HEK293 (cell line): ENCODE results near the gene TMEM151B.

Experiments
- CTCF ChIA-PET: fragments of 350-600 bp; formaldehyde crosslinking; extraction: SDS; loops from one replicate; lab custom pipeline; 2021; ENCODE audit warnings: antibody characterized with exemption; lab: Yijun Ruan, JAX
- POLR2A ChIA-PET: fragments of 300-600 bp; formaldehyde crosslinking; extraction: SDS; loops from one replicate; lab custom pipeline; 2020; ENCODE audit warnings: antibody characterized with exemption, inconsistent platforms; lab: Yijun Ruan, JAX
- H3K27ac ChIP-seq: fragments of 200-500 bp; sonication (Bioruptor generic); 2 replicates; pipeline ENCODE4 v1.5.1; 2014; ENCODE audit warnings: low read depth, low read length, control low read depth, inconsistent platforms; ENCODE audit errors: extremely low read depth
- H3K36me3 ChIP-seq, 2 experiments: fragments of 200-500 bp in 1 of 2; sonication (Bioruptor generic) in 1 of 2; 1 replicate in 1 of 2; 2 replicates in 1 of 2; pipeline ENCODE4 v1.5.1; 2014 to 2017; ENCODE audit warnings: inconsistent platforms in 2 of 2, low read length in 2 of 2; ENCODE audit not compliant: control insufficient read depth in 2 of 2, insufficient read depth in 1 of 2
- H3K4me1 ChIP-seq: fragments of 200-500 bp; sonication (Bioruptor generic); 2 replicates; pipeline ENCODE4 v1.5.1; 2014; ENCODE audit warnings: mild to moderate bottlenecking, low read length, inconsistent platforms; ENCODE audit not compliant: control insufficient read depth, insufficient read depth
- H3K4me3 ChIP-seq: 2 replicates; pipeline ENCODE4 v1.5.1; 2011; ENCODE audit warnings: low read depth, mild to moderate bottlenecking, control low read depth, low read length, moderate library complexity
- H3K9me3 ChIP-seq: fragments of 200-500 bp; sonication (Bioruptor generic); 2 replicates; pipeline ENCODE4 v1.5.1; 2014; ENCODE audit warnings: low read depth, low read length, inconsistent platforms; ENCODE audit not compliant: control insufficient read depth, insufficient read depth
- FEZF1 ChIP-seq: fragments of 450-650 bp; formaldehyde crosslinking; IDR thresholded peaks from 2 replicates; pipeline ENCODE4 v1.5.1; 2016; ENCODE audit warnings: missing biosample characterization, missing genetic modification characterization
- GLIS2 ChIP-seq: fragments of 450-650 bp; formaldehyde crosslinking; IDR thresholded peaks from 2 replicates; pipeline ENCODE4 v1.5.1; 2016; ENCODE audit warnings: missing biosample characterization, missing genetic modification characterization
- HOXC10 ChIP-seq: sonication (generic); formaldehyde crosslinking; IDR thresholded peaks from 2 replicates; pipeline ENCODE4 v1.8.1; 2023; ENCODE audit warnings: mild to moderate bottlenecking, missing genetic modification reagents
- KLF9 ChIP-seq: fragments of 450-650 bp; formaldehyde crosslinking; IDR thresholded peaks from 2 replicates; pipeline ENCODE4 v1.5.1; 2016; ENCODE audit warnings: missing biosample characterization, missing genetic modification characterization, low read depth
- SCRT2 ChIP-seq: fragments of 450-650 bp; formaldehyde crosslinking; IDR thresholded peaks from 2 replicates; pipeline ENCODE4 v1.5.1; 2016; ENCODE audit warnings: missing biosample characterization, missing genetic modification characterization
- ZNF394 ChIP-seq: fragments of 450-650 bp; formaldehyde crosslinking; IDR thresholded peaks from 2 replicates; pipeline ENCODE4 v1.5.1; 2016; ENCODE audit warnings: missing biosample characterization, missing genetic modification characterization, mild to moderate bottlenecking, moderate library complexity, borderline replicate concordance
- ZNF549 ChIP-seq: fragments of 450-650 bp; IDR thresholded peaks from 2 replicates; pipeline ENCODE4 v1.5.1; 2018; ENCODE audit warnings: missing biosample characterization, missing genetic modification characterization, mild to moderate bottlenecking, inconsistent platforms, moderate library complexity
- ZNF664 ChIP-seq: fragments of 450-650 bp; formaldehyde crosslinking; IDR thresholded peaks from 2 replicates; pipeline ENCODE4 v1.5.1; 2016; ENCODE audit warnings: missing biosample characterization, missing genetic modification characterization
- ZNF747 ChIP-seq: fragments of 450-650 bp; formaldehyde crosslinking; IDR thresholded peaks from 2 replicates; pipeline ENCODE4 v1.5.1; 2016; ENCODE audit warnings: missing biosample characterization, missing genetic modification characterization
- TF ChIP-seq, protein P1 (sequence below): fragments of 450-650 bp; formaldehyde crosslinking; IDR thresholded peaks from 2 replicates; pipeline ENCODE4 v1.5.1; 2016; ENCODE audit warnings: missing biosample characterization, missing genetic modification characterization
- TF ChIP-seq, protein P2 (sequence below): fragments of 450-650 bp; formaldehyde crosslinking; IDR thresholded peaks from 2 replicates; pipeline ENCODE4 v1.5.1; 2016; ENCODE audit warnings: missing biosample characterization, missing genetic modification characterization, low read depth
- TF ChIP-seq, protein P3 (sequence below): fragments of 450-650 bp; formaldehyde crosslinking; IDR thresholded peaks from 2 replicates; pipeline ENCODE4 v1.5.1; 2017; ENCODE audit warnings: missing biosample characterization, missing genetic modification characterization
- TF ChIP-seq, protein P4 (sequence below): fragments of 450-650 bp; formaldehyde crosslinking; IDR thresholded peaks from 2 replicates; pipeline ENCODE4 v1.5.1; 2016; ENCODE audit warnings: missing biosample characterization, missing genetic modification characterization
- TF ChIP-seq, protein P5 (sequence below): fragments of 450-650 bp; formaldehyde crosslinking; IDR thresholded peaks from 2 replicates; pipeline ENCODE4 v1.5.1; 2016; ENCODE audit warnings: missing biosample characterization, missing genetic modification characterization
- TF ChIP-seq, protein P6 (sequence below): fragments of 450-650 bp; formaldehyde crosslinking; IDR thresholded peaks from 2 replicates; pipeline ENCODE4 v1.5.1; 2016; ENCODE audit warnings: missing biosample characterization, missing genetic modification characterization
- TF ChIP-seq, protein P7 (sequence below): fragments of 450-650 bp; formaldehyde crosslinking; IDR thresholded peaks from 2 replicates; pipeline ENCODE4 v1.5.1; 2016; ENCODE audit warnings: missing biosample characterization, missing genetic modification characterization

The TMEM151B gene

DNA sequence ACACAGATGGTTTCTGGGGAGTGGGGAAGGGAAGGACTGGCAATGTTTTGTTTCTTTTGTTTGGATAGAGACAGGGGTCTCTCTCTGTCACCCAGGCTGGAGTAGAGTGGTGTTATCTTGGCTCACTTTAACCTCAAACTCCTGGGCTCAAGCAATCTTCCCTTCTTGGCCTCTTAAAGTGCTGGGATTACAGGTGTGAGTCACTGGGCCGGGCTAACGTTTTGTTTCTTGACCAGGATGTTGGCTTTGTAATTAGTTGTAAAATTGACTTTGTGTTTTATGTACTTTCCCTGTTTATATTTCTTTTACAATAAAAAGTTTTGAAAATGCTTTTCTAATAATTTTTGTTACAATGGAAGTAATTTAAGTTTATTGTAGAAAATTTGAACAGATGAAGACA, 83.1 kb downstream of the TMEM151B start:
- ChIA-PET CTCF (interaction anchor here (0.6 to 2.1 kb wide), 4 partner anchors 14 to 685 kb away, joined by 3 to 13 read pairs (median 6); no protein-coding TSS in a partner anchor), POLR2A (interaction anchor here (0.7 kb wide), 1 partner anchor 13 kb away, joined by 5 read pairs; no protein-coding TSS in a partner anchor)
- Histone ChIP-seq H3K27ac (no peak overlapping the region), H3K4me1 (peaks cover 3% of the 10 kb centered on the region; the same call in 1 of the 2 replicates), H3K36me3 (no peaks in the 10 kb centered on the region), H3K4me3 (no peak overlapping the region), H3K9me3 (no peaks in the 10 kb centered on the region)
- TF ChIP-seq, protein P1, sequence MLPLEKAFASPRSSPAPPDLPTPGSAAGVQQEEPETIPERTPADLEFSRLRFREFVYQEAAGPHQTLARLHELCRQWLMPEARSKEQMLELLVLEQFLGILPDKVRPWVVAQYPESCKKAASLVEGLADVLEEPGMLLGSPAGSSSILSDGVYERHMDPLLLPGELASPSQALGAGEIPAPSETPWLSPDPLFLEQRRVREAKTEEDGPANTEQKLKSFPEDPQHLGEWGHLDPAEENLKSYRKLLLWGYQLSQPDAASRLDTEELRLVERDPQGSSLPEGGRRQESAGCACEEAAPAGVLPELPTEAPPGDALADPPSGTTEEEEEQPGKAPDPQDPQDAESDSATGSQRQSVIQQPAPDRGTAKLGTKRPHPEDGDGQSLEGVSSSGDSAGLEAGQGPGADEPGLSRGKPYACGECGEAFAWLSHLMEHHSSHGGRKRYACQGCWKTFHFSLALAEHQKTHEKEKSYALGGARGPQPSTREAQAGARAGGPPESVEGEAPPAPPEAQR (tag by site-specific recombination) = no peak
- TF ChIP-seq, protein P2, sequence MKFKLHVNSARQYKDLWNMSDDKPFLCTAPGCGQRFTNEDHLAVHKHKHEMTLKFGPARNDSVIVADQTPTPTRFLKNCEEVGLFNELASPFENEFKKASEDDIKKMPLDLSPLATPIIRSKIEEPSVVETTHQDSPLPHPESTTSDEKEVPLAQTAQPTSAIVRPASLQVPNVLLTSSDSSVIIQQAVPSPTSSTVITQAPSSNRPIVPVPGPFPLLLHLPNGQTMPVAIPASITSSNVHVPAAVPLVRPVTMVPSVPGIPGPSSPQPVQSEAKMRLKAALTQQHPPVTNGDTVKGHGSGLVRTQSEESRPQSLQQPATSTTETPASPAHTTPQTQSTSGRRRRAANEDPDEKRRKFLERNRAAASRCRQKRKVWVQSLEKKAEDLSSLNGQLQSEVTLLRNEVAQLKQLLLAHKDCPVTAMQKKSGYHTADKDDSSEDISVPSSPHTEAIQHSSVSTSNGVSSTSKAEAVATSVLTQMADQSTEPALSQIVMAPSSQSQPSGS = no peak
- TF ChIP-seq, protein P3, sequence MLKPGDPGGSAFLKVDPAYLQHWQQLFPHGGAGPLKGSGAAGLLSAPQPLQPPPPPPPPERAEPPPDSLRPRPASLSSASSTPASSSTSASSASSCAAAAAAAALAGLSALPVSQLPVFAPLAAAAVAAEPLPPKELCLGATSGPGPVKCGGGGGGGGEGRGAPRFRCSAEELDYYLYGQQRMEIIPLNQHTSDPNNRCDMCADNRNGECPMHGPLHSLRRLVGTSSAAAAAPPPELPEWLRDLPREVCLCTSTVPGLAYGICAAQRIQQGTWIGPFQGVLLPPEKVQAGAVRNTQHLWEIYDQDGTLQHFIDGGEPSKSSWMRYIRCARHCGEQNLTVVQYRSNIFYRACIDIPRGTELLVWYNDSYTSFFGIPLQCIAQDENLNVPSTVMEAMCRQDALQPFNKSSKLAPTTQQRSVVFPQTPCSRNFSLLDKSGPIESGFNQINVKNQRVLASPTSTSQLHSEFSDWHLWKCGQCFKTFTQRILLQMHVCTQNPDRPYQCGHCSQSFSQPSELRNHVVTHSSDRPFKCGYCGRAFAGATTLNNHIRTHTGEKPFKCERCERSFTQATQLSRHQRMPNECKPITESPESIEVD (tag by site-specific recombination) = 0 out of 2 replicates have a peak, but pooled peaks have one; percentile 17

DNA sequence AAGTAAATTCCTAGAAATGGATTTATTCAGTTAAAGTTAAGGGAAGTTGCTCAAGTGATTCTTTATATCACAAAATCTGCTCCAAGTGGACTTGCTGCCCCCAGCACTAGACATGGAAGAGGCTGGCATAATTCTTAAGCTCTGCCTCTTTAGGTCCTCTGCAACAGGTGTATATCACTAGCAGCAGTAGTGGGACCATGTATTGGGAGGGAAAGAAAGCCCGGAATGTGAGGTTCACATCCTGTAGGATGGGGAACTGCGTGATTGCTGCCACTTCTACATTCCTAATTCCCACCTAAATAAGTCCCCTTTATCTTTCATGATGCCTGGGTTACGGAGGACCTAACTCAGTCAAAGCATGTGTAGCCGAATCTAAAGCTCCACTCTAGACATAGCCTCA, 85.4 kb downstream of the TMEM151B start:
- H3K4me3 ChIP-seq = no peak overlapping the region
- no peak for TF ChIP-seq ZNF747 (tag by site-specific recombination)
- TF ChIP-seq ZNF549 (tag by site-specific recombination) = no peak
- no peak for TF ChIP-seq FEZF1 (tag by site-specific recombination)
- TF ChIP-seq SCRT2 (tag by site-specific recombination) = peak; percentile 55
- TF ChIP-seq ZNF664 (tag by site-specific recombination) = no peak
- TF ChIP-seq, protein P4, sequence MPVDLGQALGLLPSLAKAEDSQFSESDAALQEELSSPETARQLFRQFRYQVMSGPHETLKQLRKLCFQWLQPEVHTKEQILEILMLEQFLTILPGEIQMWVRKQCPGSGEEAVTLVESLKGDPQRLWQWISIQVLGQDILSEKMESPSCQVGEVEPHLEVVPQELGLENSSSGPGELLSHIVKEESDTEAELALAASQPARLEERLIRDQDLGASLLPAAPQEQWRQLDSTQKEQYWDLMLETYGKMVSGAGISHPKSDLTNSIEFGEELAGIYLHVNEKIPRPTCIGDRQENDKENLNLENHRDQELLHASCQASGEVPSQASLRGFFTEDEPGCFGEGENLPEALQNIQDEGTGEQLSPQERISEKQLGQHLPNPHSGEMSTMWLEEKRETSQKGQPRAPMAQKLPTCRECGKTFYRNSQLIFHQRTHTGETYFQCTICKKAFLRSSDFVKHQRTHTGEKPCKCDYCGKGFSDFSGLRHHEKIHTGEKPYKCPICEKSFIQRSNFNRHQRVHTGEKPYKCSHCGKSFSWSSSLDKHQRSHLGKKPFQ = no peak
- TF ChIP-seq, all 188 proteins: peak for 1
- no peaks in the 10 kb centered on the region for H3K36me3 ChIP-seq
- H3K4me1 ChIP-seq = peaks cover 3% of the 10 kb centered on the region; the same call in 1 of the 2 replicates
- ChIA-PET CTCF (interaction anchor here (0.6 to 0.8 kb wide), 2 partner anchors 102 to 111 kb away, joined by 3 to 4 read pairs; no protein-coding TSS in a partner anchor), POLR2A (no interaction called here)
- H3K27ac ChIP-seq = no peak overlapping the region
- no peaks in the 10 kb centered on the region for H3K9me3 ChIP-seq

DNA sequence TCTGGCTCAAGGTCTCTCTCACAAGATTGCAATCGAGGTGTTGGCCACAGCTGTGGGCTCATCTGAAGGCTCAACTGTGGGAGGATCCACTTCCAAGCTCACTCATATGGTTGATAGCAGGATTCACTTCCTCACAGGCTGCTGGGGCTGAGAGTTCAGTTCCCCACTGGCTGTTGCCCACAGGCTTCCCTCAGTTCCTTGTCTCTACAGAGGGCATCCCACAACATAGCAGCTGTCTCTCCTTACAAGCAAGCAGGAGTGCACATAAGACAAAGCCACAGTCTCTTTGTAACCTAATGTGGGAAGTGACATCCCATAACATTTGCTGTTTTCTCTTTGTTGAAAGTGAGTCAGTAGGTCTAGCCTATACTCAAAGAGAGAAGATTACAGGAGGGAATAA, 86.2 kb downstream of the TMEM151B start:
- TF ChIP-seq FEZF1 (tag by site-specific recombination) (no peak), KLF9 (tag by site-specific recombination) (no peak), ZNF394 (tag by site-specific recombination) (no peak), GLIS2 (tag by site-specific recombination) (no peak), HOXC10 (no peak)
- TF ChIP-seq, protein P5, sequence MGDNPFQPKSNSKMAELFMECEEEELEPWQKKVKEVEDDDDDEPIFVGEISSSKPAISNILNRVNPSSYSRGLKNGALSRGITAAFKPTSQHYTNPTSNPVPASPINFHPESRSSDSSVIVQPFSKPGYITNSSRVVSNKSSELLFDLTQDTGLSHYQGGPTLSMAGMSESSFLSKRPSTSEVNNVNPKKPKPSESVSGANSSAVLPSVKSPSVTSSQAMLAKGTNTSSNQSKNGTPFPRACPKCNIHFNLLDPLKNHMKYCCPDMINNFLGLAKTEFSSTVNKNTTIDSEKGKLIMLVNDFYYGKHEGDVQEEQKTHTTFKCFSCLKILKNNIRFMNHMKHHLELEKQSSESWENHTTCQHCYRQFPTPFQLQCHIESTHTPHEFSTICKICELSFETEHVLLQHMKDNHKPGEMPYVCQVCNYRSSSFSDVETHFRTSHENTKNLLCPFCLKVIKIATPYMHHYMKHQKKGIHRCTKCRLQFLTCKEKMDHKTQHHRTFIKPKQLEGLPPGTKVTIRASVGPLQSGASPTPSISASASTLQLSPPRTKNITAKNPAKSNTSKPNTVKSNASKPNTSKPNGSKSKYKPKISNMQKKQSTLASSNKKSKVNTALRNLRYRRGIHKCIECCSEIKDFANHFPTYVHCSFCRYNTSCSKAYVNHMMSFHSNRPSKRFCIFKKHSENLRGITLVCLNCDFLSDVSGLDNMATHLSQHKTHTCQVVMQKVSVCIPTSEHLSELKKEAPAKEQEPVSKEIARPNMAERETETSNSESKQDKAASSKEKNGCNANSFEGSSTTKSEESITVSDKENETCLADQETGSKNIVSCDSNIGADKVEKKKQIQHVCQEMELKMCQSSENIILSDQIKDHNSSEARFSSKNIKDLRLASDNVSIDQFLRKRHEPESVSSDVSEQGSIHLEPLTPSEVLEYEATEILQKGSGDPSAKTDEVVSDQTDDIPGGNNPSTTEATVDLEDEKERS = no peak
- TF ChIP-seq, protein P6, sequence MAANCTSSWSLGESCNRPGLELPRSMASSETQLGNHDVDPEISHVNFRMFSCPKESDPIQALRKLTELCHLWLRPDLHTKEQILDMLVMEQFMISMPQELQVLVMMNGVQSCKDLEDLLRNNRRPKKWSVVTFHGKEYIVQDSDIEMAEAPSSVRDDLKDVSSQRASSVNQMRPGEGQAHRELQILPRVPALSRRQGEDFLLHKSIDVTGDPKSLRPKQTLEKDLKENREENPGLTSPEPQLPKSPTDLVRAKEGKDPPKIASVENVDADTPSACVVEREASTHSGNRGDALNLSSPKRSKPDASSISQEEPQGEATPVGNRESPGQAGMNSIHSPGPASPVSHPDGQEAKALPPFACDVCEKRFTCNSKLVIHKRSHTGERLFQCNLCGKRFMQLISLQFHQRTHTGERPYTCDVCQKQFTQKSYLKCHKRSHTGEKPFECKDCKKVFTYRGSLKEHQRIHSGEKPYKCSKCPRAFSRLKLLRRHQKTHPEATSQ = no peak
- TF ChIP-seq, protein P7, sequence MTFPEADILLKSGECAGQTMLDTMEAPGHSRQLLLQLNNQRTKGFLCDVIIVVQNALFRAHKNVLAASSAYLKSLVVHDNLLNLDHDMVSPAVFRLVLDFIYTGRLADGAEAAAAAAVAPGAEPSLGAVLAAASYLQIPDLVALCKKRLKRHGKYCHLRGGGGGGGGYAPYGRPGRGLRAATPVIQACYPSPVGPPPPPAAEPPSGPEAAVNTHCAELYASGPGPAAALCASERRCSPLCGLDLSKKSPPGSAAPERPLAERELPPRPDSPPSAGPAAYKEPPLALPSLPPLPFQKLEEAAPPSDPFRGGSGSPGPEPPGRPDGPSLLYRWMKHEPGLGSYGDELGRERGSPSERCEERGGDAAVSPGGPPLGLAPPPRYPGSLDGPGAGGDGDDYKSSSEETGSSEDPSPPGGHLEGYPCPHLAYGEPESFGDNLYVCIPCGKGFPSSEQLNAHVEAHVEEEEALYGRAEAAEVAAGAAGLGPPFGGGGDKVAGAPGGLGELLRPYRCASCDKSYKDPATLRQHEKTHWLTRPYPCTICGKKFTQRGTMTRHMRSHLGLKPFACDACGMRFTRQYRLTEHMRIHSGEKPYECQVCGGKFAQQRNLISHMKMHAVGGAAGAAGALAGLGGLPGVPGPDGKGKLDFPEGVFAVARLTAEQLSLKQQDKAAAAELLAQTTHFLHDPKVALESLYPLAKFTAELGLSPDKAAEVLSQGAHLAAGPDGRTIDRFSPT (tag by site-specific recombination) = no peak
- H3K4me1 ChIP-seq = peaks cover 3% of the 10 kb centered on the region; the same call in 1 of the 2 replicates
- ChIA-PET CTCF (interaction anchor here (0.6 to 0.8 kb wide), 2 partner anchors 41 to 110 kb away, joined by 3 to 4 read pairs; no protein-coding TSS in a partner anchor), POLR2A (no interaction called here)
- no peaks in the 10 kb centered on the region for H3K9me3 ChIP-seq
- H3K27ac ChIP-seq = no peak overlapping the region
- H3K4me3 ChIP-seq = no peak overlapping the region
- no peaks in the 10 kb centered on the region for H3K36me3 ChIP-seq
